Measurements from ENCODE around the gene TBCD. TPM values are rescaled to one million over a fixed set of nuclear protein-coding genes. Genes with fewer than 3 reads are reported as not detected.
"Not testable (repeated sequence)": the region's sequence is repeated elsewhere in the genome, so short reads cannot be mapped to it uniquely, and the experiment has no call there.

TBCD gene
- total RNA-seq, 4 donors from 2014 or later = 49.7 to 119 (median 71.5) TPM

DNA sequence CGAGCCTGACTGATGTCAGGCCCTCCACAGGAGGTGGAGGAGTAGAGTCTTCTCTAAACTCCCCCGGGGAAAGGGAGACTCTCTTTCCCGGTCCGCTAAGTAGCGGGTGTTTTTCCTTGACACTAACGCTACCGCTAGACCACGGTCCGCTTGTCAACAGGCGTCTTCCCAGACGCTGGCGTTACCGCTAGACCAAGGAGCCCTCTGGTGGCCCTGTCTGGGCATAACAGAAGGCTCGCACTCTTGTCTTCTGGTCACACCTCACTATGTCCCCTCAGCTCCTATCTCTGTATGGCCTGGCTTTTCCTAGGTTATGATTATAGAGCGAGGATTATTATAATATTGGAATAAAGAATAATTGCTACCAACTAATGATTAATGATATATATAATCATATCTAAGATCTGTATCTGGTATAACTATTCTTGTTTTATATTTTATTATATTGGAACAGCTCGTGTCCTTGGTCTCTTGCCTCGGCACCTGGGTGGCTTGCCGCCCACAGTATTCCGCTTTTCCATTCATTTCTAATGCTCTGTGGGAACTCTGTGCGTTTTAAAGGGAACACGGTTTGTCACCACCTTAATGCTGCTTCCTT is 26.0 kb downstream of the TBCD start:
- H3K4me3 ChIP-seq; H3K27me3 ChIP-seq; DNase-seq (ENCODE audit: low spot score in 2 of 2); H3K9me3 ChIP-seq; H3K27ac ChIP-seq: not testable (repeated sequence)
- peaks cover 16% of the 10 kb centered on the region for H3K4me1 ChIP-seq
- H3K36me3 ChIP-seq = peaks cover 18% of the 10 kb centered on the region
- WGBS = 83% methylated on average over 16 of the region's 21 CpGs
- TF ChIP-seq, protein P1, sequence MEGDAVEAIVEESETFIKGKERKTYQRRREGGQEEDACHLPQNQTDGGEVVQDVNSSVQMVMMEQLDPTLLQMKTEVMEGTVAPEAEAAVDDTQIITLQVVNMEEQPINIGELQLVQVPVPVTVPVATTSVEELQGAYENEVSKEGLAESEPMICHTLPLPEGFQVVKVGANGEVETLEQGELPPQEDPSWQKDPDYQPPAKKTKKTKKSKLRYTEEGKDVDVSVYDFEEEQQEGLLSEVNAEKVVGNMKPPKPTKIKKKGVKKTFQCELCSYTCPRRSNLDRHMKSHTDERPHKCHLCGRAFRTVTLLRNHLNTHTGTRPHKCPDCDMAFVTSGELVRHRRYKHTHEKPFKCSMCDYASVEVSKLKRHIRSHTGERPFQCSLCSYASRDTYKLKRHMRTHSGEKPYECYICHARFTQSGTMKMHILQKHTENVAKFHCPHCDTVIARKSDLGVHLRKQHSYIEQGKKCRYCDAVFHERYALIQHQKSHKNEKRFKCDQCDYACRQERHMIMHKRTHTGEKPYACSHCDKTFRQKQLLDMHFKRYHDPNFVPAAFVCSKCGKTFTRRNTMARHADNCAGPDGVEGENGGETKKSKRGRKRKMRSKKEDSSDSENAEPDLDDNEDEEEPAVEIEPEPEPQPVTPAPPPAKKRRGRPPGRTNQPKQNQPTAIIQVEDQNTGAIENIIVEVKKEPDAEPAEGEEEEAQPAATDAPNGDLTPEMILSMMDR (IDR thresholded peaks at IDR 0.05) = peak in 1 of 2 donors; percentile 21

DNA sequence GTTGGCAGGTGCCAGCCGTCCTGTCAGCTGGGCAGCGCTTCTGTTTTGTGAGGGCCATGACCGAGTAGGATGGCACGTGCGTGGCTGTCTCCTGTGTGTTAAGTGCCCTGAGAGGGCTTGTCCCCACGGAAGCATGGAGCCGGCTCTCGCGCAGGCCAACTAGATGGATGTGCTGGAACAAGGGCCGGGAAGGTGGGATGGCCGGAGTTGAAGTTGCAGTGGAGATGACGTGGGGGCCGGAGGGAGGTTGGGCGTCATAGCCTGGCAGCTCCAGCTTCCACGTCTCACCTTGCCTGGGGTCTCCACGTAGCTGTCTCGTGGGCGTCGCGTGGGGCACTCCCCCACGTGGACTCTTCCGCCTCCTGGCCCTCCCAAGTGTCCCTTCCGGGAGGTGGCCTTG is 27.7 kb downstream of the TBCD start:
- H3K27me3 ChIP-seq = no peaks in the 10 kb centered on the region
- no peak overlapping the region for H3K27ac ChIP-seq
- H3K4me1 ChIP-seq = peaks cover 16% of the 10 kb centered on the region
- H3K36me3 ChIP-seq = peaks cover 26% of the 10 kb centered on the region
- no peak for TF ChIP-seq POLR2A (IDR thresholded peaks at IDR 0.05)
- TF ChIP-seq POLR2AphosphoS5 (IDR thresholded peaks at IDR 0.05) = no peak
- TF ChIP-seq EP300 (IDR thresholded peaks at IDR 0.05) = no peak
- TF ChIP-seq, protein P1 (IDR thresholded peaks at IDR 0.05) = no peak
- 93% methylated on average over 5 of the region's 23 CpGs for WGBS
- no peak overlapping the region for H3K4me3 ChIP-seq
- no peaks in the 10 kb centered on the region for H3K9me3 ChIP-seq
- DNase-seq (ENCODE audit: low spot score in 2 of 2) = no peak

DNA sequence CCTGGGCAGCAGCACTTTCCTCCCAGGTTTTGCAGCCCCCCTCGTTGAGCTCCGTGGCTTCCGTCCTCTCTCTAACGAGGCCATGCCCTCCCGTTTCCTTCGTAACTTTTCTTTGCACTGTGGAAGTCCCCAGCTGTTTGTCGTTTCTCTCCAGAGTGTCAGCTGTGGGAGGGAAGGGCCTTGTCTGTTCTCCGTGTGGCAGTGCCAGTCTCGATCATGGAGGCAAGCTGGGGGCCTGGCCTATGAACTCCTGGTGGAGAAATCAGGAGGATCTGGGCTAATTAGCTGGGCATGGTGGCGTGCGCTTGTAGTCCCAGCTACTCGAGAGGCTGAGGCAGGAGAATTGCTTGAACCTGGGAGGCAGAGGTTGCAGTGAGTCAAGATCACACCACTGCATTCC is 28.3 kb downstream of the TBCD start:
- H3K27me3 ChIP-seq = no peaks in the 10 kb centered on the region
- no peak overlapping the region for H3K27ac ChIP-seq
- no peak for DNase-seq (ENCODE audit: low spot score in 2 of 2)
- no peak overlapping the region for H3K4me3 ChIP-seq
- no peaks in the 10 kb centered on the region for H3K9me3 ChIP-seq
- peaks cover 10% of the 10 kb centered on the region for H3K4me1 ChIP-seq
- TF ChIP-seq, protein P1 (IDR thresholded peaks at IDR 0.05) = no peak
- TF ChIP-seq POLR2AphosphoS5 (IDR thresholded peaks at IDR 0.05) = no peak
- no peak for TF ChIP-seq POLR2A (IDR thresholded peaks at IDR 0.05)
- no peak for TF ChIP-seq EP300 (IDR thresholded peaks at IDR 0.05)
- H3K36me3 ChIP-seq = peaks cover 29% of the 10 kb centered on the region
- WGBS = 84% methylated on average over 12 of the region's 12 CpGs

DNA sequence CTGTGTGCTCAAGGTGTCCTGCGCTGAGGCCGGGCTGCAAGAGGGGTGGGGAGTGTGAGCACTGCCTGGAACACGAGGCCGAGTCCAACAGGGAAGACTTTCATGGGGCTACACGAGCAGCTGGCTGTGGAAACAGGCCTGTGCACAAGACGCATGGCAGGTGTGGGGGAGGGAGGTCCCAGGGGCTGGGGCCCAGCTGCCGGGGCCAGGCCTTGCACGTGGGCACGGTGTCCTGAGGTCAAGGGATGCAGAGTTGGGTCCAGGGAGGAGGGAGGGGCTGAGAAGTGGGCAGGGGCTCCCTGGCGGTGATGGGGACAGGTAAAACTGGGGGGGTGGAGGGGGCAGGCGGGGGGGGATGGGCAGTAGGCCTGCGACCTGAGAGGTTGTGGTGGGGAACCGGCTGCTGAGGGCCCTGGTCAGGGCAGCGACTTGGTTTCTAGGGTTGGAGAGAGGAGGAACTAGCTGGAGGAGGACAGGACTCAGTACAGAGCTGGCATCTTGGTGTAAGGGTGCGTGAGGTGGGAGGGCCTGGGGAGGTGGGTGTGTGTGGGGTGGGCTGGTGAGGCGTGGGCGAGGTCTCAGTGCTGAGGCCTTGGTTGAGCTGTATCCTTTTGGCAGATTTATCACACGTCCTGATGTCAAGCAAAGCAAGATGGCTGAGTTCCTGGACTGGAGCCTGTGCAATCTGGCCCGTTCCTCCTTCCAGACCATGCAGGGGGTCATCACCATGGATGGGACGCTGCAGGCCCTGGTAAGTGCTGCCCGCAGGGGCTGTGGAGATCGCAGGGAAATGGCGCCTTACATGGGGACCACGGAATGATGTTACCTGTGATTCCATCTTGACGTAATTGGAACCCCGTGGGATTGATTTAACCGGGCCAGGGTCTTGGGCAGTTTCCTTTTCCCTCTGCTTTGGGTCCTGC is 29.4 kb downstream of the TBCD start:
- Histone ChIP-seq H3K27me3 (no peaks in the 10 kb centered on the region), H3K27ac (no peak overlapping the region), H3K4me1 (peaks cover 11% of the 10 kb centered on the region), H3K36me3 (peaks cover 29% of the 10 kb centered on the region), H3K4me3 (no peak overlapping the region), H3K9me3 (no peaks in the 10 kb centered on the region)
- TF ChIP-seq, protein P1 (IDR thresholded peaks at IDR 0.05) = no peak
- no peak for TF ChIP-seq POLR2A (IDR thresholded peaks at IDR 0.05)
- no peak for TF ChIP-seq EP300 (IDR thresholded peaks at IDR 0.05)
- no peak for TF ChIP-seq POLR2AphosphoS5 (IDR thresholded peaks at IDR 0.05)
- WGBS = 79% methylated on average over 26 of the region's 27 CpGs
- DNase-seq (ENCODE audit: low spot score in 2 of 2) = no peak

DNA sequence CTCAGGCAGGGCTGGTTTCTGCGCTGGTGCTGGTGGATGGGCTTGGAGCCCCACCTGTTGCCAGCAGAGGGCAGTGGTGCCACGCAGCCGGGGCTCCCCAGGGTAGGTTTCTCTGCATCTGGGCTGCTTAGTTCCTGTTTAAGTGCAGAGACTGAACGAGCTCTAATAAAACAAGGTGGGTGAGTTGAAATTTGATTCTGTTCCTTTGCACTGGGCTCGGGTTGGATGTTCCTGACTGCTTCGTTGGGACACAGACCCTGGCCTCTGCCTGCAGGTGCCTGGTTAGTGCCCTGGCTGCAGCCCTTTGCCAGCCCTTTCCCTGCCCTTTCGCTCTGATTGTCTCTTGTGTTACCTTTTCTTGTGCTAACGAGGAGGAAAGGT is 30.0 kb downstream of the TBCD start:
- Histone ChIP-seq H3K27me3 (no peaks in the 10 kb centered on the region), H3K4me1 (peaks cover 17% of the 10 kb centered on the region), H3K27ac (no peak overlapping the region), H3K4me3 (no peak overlapping the region), H3K36me3 (peaks cover 24% of the 10 kb centered on the region), H3K9me3 (no peaks in the 10 kb centered on the region)
- WGBS = 34% methylated on average over 6 of the region's 8 CpGs
- TF ChIP-seq POLR2AphosphoS5 (IDR thresholded peaks at IDR 0.05) (peak in 1 of 3 donors; percentile 29), EP300 (IDR thresholded peaks at IDR 0.05) (no peak), POLR2A (IDR thresholded peaks at IDR 0.05) (no peak)
- TF ChIP-seq, protein P1 (IDR thresholded peaks at IDR 0.05) = peak; percentile 95 to 97
- DNase-seq (ENCODE audit: low spot score in 2 of 2) = peak; percentile 88 to 90
